GM19324 (cell line): ENCODE data around the gene MICALL2.

Experiments used
- ATAC-seq: cut with Tn5 transposase; IDR thresholded peaks from one replicate; pipeline ENCODE4 v1.9.1; 2021; ENCODE audit warnings: mild to moderate bottlenecking, moderate library complexity; ENCODE audit not compliant: unreplicated experiment, low FRiP score

Gene MICALL2

DNA sequence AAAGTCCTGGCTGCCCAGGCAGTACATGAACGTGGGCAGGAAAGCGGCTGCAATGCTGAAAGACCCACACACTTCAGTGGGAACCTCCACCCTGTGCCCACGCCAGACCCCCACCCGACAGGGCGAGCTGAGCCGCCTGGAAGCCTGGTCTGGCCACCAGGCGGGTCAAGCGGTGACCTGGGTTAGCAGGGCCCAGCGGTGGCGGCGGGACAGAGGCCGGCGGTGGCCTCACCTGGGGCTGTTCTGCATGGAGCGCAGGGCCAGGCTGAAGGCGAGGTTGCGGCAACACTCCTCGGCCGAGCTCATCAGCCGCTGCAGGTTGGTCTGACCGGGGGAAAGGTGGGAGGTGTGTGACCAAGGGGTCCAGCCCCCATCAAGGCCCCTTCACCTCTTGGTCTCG is 11.6 kb upstream of the MICALL2 start:
- no peak for ATAC-seq

DNA sequence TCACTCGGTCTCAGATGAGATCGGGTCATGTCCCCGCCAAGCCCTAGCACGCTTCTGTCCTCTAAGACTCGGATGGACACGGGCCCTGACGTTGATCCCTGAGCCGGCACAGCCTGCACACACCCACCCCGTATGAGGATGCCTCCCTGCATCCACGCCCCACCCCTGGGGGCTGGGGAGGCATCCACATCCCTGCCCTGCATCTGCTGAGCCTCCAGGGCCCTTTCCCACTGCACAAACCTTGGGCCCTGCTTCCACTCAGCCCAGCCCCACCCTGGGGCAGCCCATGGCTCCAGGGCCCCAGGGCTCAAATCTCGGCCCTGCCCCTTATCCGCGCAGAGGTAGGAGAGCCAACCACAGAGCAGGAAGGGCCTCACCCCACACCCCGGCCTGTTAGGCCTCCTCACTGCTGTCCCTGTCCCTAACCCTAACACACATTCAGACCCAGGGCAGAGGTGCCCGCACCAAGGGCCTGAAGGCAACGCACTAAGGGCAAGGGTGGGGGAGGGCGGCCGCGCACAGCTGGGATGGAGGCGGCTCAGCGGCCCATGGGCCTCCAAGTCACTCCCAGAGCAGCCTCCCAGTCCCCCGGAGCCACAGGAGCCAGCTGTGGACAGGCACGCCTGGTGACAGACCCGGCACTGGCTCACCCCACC is 9.5 kb upstream of the MICALL2 start:
- no peak for ATAC-seq

DNA sequence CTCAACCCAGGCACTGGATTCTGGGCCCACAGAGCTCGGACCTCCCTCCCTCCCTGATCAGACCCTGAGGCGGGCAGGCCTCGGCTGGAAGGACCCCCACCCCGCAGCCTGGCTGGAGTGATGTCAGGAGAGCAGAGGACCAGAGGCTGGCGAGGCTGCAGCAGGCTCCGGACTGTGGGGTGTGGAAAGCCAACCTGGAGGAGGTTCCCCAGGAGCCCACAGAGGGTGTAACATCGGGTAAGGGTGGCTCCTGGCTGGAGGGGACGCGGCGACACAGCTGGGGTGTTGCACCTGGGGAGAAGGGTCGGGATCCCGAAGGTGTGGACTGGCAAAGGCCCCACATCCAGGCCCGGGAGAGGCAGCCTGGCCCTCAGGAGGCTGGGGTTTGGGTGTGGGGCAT is 8.9 kb upstream of the MICALL2 start:
- no peak for ATAC-seq

DNA sequence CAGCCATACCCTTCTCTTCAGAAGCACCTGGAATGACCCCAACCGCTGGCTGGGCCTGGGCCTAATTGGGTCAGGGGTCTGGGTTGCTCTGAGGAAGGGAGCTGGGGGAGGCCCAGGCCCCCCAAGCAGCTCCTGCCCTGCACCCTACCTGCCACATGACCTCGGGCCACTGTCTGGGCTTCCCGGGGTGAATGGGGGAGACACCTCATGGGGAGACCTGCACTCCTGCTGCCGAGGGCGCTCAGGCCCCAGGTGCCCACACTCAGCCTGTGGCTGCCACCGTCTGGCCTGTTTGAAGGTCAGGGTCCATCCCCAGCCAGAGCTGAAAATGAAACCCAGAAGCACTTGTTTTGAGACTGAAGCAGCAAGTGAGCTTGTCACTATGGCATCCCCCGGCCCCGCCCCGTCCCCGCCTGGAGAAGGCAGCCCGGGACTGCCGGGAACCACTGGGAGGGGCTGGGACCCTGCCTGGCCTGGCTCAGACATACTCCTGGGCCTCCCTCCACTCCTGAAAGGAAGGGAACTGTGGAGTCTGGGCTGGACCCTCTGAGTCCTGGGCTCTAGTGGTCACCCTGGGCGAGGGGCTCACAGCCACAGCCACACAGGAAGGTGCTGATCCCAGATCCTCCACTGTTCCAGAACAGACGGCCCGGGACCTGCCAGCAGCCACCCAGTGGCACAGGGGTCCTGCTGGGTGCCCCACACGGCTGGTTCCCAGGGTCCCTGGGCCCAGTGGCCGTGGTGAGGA is 7.4 kb upstream of the MICALL2 start:
- peak; percentile 49 for ATAC-seq

DNA sequence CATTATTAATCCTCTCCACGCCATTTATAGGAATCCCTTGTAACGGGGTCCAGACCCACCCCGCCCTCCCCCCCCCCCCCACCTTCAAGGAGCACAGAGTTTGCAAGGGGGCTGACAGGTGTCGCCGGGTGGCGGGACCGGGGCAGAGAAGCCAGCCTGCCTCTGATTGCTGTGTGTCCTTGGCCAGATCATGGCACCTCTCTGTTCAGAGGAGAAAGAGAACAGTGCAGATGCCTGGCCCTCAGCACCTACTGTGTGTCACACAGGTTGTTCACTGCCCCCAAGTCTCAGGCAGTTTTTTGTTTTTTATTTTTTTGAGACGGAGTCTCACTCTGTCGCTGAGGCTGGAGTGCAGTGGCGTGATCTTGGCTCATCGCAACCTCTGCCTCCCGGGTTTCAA is 5.4 kb upstream of the MICALL2 start:
- ATAC-seq, result no peak

DNA sequence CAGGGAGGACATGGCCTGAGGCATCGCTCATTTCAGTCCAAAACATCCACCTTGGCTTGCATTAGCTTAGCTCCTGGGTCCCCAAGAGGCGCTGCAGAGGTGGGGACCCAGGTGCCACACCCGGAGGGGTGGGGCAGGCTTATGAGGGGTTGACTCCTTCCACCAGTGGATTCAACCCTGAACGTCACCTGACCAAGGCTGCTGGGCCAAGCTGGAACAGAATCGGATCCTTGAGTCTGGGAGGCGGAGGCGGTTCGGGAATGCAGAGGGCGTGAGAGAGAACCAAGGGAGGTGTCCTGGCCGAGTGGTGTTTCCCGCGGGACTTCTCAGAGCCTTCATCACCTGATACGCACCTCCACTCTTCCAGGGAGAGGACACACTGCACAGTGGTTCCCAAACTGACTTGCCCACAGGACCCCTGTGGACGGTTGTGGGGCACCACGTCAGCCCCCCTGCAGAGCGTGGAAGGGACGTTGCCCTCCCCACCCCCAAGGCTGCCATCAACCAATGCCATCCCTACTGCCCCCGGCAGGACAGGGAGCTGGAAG is 4.5 kb upstream of the MICALL2 start:
- ATAC-seq, result no peak

DNA sequence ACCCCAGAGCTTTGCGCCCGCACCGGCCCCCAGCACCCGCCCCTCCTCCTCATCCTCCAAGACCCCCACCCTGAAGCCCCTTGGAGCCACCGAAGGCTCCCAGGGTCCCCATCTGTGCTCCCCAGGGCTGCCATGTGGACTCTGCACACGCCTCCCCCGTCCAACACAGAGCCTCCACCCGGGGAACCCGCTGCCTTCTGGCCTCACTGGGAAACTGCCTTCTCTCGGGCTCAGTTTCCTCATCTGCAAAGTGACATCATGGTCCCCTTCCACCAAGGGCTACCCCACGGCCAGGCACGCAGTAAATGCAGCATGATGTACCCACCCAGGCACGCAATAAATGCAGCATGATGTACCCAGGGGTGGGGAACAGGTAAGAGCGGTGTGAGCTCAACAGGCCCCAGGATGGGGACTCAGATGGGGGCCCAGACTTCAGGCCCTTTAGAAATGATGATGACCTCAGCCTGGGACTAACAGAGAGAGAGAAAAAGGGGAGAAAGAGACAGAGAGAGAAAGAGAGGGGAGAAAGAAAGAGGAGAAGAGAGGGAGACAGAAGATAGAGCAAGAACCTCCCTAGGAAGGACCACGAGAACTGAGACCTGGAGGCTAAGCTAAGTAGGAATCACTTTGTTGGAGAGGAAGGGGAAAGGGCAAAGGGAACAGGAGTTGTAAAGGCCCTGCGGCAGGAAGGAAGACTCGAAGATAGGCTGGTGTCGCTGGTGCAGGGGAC is 2.5 kb upstream of the MICALL2 start:
- no peak for ATAC-seq

DNA sequence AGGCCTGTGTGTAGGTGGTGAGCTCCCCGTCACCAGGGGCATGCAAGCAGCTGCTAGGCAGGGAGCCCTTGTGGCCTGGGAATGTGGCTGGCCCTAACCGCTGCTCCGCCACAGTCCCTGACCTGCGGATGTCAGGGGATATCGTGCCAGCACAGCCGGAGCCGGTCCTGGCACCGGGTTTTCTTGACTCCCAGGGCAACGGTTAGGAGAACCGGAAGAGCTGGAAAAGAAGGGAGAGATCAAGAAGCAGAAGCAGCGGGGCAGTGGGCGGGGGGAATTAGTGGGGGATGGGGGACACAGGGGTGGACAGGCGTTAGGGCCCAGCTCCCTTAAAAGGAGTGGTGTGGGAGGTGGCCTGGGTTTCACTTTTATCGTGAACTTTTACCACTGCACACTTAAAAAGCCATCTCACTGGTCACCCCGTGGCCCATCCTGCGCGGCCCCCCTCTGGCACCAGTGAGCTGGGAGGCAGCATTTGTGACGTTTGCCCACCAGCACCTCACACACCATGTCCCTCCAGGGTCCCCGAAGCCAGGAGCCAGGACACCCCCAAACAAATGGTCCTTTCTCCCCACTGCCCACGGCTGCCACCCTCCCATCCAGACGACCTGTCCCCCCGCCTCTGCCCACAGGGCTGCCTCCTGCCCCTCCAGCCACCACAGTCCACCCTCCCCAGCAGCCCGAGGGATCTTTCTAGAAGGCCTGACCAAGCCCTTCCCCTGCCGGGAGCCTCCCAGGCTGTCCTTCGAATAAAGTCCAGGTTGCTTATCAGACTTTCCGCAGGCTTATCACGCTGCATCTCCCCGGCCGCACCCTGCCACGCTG is 1.8 kb upstream of the MICALL2 start:
- no peak for ATAC-seq

DNA sequence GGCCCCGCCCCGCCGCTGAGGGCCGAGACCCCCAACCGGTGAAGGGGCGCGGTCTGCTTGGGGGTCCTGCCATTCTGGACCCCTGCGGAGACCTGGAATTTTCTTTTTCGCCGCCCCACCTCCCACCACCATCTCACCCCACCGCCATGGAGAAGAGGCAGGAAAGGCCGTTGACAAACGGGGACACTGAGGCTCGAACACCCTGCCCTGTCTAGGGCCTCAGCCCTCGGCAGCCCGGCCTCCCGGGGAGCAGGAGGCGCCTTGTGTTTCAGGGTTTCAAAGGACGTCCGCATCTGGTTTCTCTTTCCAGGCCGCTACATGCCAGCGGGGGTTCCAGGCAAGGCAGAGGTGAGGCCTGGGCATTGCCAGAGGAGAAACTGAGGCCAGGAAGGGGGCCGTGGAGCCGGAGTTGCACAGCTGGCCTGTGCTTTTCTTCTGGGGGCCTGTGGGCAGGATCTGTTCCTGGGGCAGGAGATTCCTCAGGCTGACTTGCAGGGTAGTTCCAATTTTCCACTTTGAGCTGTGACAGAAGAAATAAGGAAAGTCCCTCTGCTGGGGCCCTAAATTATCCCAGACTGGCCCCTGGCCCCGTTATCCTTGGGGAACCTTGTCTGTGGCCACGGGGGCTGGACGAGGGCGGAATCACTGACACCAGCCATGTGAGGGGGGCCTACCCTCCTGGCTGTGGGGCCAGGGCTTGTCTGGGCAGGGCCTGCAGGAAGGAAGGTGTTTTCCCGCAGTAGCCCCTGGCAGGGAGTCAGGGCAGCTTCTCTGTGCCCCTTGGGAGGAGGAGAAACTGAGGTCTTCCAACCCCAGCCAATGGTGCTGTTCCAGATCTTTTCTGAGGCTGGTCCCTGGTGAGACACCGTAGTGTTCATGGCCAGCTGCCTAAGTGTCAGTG is 900 bp upstream of the MICALL2 start:
- ATAC-seq, result no peak

DNA sequence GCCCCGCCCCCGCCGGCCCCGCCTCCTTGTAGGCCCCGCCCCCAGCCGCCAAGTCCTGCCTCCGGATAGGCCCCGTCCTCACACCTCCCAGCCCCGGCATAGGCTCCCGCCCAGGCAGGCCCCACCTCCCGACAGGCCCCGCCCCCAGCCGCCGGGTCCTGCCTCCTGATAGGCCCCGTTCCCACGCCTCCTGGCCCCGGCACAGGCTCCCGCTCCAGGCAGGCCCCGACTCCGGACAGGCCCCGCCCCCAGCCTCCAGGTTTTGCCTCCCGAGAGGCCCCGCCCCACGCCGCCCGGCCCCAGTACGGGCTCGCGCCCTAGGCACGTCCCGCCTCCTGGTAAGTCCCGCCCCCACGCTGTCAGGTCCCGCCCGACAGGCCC is 232 bp upstream of the MICALL2 start:
- ATAC-seq, result peak; percentile 97

DNA sequence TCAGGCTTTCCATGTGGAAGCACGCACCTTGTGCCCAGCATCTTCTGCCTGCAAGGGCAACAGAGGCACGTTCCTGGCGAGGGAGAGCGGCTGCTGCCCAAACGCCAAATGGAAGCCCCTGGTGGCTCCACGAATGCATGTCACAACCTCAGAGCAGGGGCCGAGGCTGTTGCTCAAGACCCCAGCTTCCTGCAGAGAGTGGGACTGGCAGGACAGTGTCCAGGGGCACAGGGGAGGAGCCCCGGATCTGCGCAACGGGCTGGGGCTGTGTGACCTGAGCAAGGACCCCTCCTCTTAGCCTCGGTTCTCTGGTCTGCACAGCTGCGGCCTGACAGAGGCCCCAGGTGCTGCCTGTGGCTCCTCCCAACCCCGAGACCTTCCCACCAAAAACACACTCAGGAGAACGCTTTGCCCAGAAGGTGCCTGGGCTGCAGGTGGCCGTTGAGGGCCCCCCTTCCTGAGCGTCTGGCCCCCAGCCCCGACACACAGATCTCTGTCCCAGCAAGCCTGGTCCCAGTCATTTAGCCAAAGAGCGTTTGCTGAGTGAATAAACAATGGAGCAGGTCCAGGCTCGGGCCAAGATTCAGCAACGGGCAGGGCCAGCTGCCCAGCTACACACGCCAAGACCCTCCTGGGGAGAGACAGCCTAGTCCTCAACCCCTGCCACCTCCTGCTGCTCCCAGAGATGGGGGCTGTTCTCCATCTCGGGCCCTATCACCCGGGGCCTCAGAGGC is 1.2 kb downstream of the MICALL2 start:
- no peak for ATAC-seq

DNA sequence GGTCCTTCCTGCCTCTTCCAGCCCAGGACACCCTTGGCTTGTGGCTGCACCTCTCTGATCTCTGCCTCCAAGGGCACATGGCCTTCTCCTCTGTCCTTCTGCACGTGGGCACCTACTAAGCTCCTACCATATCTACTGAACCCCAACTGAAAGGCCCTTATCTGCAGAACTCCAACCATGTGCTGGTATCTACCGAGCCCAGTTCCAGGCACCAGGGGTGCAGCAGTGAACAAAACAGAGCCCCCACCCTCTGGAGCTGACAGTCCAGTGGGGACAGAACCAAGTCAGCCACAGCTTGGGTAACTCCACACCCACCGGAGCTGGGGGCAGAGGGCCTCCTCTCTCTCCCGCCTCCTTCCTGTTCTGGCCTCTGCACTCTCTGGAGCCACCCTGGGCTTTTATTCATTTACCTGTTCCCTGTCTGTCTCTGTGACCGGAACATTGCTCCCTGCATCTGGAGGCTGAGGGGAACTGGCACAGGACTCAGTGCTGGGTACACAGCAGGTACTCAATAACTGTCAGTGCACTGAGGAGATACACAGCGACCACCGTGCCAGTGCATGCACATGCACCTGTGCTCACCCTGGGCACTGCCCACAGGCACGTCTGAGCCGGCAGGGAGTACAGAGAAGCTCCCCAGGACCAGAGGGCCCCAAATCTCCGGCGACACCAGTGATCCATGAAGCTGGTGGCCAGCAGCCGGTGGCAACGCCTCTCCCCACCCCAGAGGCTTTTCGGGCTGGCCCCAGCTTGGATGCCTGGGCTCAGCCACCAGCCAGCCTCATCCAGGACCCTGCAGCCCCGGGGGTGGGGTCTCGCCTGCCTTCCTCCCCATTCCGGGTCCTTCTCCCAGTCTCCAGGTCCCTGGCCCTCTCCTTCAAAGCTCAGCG is 2.0 kb downstream of the MICALL2 start:
- ATAC-seq, result no peak

DNA sequence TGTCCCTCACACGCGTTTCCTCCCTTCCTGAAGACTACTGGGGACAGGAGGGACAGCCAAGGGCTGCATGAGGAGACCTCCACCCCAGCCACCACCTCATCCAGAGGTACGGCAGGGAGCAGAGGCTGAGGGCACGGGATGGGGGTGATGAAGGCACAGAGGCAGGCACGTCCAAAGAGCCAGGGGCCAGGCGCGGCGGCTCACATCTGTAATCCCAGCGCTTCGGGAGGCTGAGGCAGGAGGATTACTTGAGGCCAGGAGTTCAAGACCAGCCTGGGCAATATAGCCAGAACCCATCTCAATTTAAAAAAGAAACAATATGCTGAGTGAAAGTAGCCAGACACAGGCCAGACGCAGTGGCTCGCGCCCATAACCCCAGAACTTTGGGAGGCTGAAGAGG is 3.3 kb downstream of the MICALL2 start:
- ATAC-seq, result no peak

DNA sequence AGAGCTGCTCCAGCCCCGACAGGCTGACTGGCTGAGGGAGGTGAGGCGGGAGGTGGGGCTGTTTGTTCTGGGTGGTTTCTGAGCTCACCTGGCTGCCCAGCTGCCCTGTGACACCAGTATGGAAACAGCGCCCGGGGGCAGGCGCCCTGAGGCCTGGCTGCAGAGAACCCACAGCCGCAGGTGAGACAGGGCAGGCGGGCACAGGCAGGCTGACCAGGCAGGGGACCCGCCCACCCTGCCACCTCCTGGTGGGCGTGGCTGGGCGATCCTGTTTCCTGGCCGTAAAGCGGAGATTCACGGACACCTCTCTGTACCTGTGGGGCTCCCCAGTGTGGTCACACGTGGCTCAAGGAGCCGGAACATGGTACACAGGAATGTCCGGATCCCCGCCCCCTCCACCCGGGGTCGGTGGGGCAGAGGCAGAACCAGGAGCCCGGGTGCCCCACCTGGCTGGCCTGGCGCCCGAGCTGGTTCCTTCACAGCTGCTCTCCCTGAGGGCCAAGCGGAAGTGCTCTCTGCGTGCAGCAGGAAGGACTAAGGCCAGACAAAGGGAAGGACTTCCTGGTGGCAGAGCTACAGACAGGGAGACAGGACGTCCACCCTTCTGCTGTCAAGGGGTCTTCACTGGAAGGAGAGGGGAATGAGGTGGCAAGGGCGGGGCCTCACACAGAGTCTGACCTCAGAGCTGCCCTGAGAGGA is 3.9 kb downstream of the MICALL2 start:
- no peak for ATAC-seq

DNA sequence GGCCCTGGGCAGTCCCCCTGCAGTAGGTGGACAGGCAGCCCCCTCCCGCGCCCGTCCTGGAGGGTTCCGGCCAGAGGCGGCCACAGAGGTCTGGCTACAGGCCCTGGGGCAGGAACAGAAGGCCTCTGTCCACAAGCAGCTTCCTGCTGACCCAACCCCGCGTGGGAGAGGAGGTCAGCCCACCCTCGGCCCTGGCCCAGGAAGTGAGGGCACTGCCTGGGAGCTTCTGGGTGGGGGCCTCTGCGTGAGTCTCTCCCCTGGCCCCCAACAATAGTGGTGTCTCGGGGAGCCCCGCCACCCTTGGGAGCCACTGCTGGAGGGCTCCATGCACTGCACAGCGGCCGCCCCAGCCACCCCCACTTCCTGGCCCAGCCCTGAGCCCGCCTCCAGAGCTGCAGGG is 4.7 kb downstream of the MICALL2 start:
- no peak for ATAC-seq

DNA sequence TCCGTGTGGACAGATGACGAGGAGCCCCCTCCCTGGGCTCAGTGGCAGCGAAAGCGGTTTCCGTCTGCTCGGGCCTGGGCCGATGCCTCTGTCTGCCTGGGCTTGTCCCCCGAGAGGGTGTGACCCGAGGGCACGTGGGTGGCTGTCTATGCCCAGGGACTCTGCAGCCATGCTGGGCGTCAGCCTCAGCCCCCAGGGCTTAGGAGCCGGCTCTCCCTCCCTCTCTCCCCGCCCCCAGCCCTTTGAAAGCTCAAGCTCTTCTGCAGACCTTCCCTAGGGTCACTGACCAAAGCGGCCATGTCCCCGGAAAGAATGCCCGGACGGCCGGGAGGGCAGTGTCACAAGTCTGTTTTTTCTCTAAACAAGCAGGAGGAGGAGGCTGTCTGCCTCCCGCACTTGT is 7.1 kb downstream of the MICALL2 start:
- ATAC-seq, result no peak

DNA sequence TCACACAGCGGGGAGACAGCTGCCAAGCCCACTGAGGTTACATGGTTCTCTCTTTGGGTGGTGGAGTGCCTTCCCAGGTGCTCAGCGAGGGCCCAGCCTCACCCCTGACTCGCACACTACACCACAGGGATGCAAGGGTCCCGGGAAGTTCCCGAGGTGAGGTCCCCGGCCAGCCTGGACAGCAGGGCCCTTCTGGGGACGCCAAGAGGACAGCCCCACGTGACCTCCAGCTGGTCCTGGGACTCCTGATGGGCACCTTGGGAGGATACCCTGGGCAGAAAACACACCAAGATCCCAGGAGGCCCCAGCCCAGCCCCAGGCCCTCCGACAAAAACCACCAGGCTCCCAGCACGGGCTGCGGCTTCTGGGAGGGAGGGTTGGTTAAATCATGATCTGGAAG is 8.3 kb downstream of the MICALL2 start:
- no peak for ATAC-seq
